ENCODE results near the gene GATD1. TPM values are rescaled to one million over a fixed set of nuclear protein-coding genes. Genes with fewer than 3 reads are reported as not detected.
"Not testable (repeated sequence)": the region's sequence is repeated elsewhere in the genome, so short reads cannot be mapped to it uniquely, and the experiment has no call there.

The GATD1 gene
- total RNA-seq, 2 donors from 2014 or later, result 14.0 to 28.7 TPM

- Histone ChIP-seq H3K4me1 (peaks cover 31% of the 10 kb centered on the region), H3K4me3 (peak overlapping the region; percentile 50 to 91), H3K27ac (peak overlapping the region; percentile 64 to 95 (median 90)), H3K27me3 (no peaks in the 10 kb centered on the region), H3K36me3 (replicated peaks in 1 of 2; ENCODE audit: insufficient read depth in 1 of 2, low read depth in 2 of 2) (no peaks in the 10 kb centered on the region), H3K9me3 (no peaks in the 10 kb centered on the region)
- ATAC-seq, result peak; percentile 25
- intact Hi-C loops (cut with DNase I), result no loop called here
- TF ChIP-seq, protein P1, sequence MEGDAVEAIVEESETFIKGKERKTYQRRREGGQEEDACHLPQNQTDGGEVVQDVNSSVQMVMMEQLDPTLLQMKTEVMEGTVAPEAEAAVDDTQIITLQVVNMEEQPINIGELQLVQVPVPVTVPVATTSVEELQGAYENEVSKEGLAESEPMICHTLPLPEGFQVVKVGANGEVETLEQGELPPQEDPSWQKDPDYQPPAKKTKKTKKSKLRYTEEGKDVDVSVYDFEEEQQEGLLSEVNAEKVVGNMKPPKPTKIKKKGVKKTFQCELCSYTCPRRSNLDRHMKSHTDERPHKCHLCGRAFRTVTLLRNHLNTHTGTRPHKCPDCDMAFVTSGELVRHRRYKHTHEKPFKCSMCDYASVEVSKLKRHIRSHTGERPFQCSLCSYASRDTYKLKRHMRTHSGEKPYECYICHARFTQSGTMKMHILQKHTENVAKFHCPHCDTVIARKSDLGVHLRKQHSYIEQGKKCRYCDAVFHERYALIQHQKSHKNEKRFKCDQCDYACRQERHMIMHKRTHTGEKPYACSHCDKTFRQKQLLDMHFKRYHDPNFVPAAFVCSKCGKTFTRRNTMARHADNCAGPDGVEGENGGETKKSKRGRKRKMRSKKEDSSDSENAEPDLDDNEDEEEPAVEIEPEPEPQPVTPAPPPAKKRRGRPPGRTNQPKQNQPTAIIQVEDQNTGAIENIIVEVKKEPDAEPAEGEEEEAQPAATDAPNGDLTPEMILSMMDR (IDR thresholded peaks at IDR 0.05), result no peak
- no peak for TF ChIP-seq POLR2A (IDR thresholded peaks at IDR 0.05)
- DNase-seq, result peak in 3 of 4 donors; percentile 42 to 57 (median 53)
- 24 to 56% methylated on average over 18 to 46 of the region's 46 CpGs for WGBS, 2 donors
These were observed 30.8 kb downstream of the GATD1 start for GRCh38 chr11:746289-747157.

- Histone ChIP-seq H3K27me3 (no peaks in the 10 kb centered on the region), H3K4me1 (peaks cover 31% of the 10 kb centered on the region), H3K27ac (no peak overlapping the region), H3K36me3 (replicated peaks in 1 of 2; ENCODE audit: insufficient read depth in 1 of 2, low read depth in 2 of 2) (no peaks in the 10 kb centered on the region), H3K9me3 (no peaks in the 10 kb centered on the region), H3K4me3 (no peak overlapping the region)
- ATAC-seq, result no peak
- intact Hi-C loops (cut with DNase I), result no loop called here
- no peak for TF ChIP-seq POLR2A (IDR thresholded peaks at IDR 0.05)
- TF ChIP-seq, protein P1 (IDR thresholded peaks at IDR 0.05), result no peak
- no peak for DNase-seq
- 27 to 38% methylated on average over 1 of the region's 1 CpG for WGBS, 2 donors
These were observed 31.9 kb downstream of the GATD1 start for GRCh38 chr11:745428-745827.

- TF ChIP-seq, protein P1 (IDR thresholded peaks at IDR 0.05), result no peak
- TF ChIP-seq POLR2A (IDR thresholded peaks at IDR 0.05), result no peak
- intact Hi-C loops (cut with DNase I), result no loop called here
- no peak for DNase-seq
- H3K36me3 ChIP-seq (replicated peaks in 1 of 2; ENCODE audit: insufficient read depth in 1 of 2, low read depth in 2 of 2), result no peaks in the 10 kb centered on the region
- H3K27me3 ChIP-seq, result no peaks in the 10 kb centered on the region
- WGBS, 2 donors, result 92 to 97% methylated on average over 3 to 4 of the region's 4 CpGs
- H3K9me3 ChIP-seq, result no peaks in the 10 kb centered on the region
- H3K4me1 ChIP-seq, result peaks cover 11% of the 10 kb centered on the region
- no peak for ATAC-seq
- no peak overlapping the region for H3K4me3 ChIP-seq
- no peak overlapping the region for H3K27ac ChIP-seq
These were observed 34.6 kb downstream of the GATD1 start for GRCh38 chr11:742571-743201.

DNA sequence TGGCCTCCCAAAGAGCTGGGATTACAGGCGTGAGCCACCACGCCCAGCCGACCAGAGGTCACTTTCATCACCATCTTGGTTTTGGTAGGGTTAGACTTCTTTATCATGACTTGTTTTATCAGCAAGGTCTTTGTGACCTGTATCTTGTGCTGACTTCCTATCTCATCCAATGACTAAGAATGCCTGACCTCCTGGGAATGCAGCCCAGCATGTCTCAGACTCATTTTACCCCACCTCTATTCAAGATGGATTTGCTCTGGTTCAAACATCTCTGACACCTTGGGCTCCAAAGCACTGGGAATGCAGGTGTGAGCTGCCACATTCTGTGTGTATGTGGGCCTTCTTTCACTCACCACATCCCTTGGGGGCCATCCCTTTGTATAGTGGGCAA lies 35.1 kb downstream of the GATD1 start:
- peaks cover 10% of the 10 kb centered on the region for H3K4me1 ChIP-seq
- 92 to 95% methylated on average over 3 of the region's 3 CpGs for WGBS, 2 donors
- TF ChIP-seq POLR2A (IDR thresholded peaks at IDR 0.05), result no peak
- TF ChIP-seq, protein P1 (IDR thresholded peaks at IDR 0.05), result no peak
- DNase-seq (no peak), ATAC-seq (no peak)
- intact Hi-C loops (cut with DNase I), result no loop called here
- no peak overlapping the region for H3K4me3 ChIP-seq
- no peaks in the 10 kb centered on the region for H3K27me3 ChIP-seq
- H3K27ac ChIP-seq, result no peak overlapping the region
- H3K36me3 ChIP-seq (replicated peaks in 1 of 2; ENCODE audit: insufficient read depth in 1 of 2, low read depth in 2 of 2), result no peaks in the 10 kb centered on the region
- H3K9me3 ChIP-seq, result no peaks in the 10 kb centered on the region

DNA sequence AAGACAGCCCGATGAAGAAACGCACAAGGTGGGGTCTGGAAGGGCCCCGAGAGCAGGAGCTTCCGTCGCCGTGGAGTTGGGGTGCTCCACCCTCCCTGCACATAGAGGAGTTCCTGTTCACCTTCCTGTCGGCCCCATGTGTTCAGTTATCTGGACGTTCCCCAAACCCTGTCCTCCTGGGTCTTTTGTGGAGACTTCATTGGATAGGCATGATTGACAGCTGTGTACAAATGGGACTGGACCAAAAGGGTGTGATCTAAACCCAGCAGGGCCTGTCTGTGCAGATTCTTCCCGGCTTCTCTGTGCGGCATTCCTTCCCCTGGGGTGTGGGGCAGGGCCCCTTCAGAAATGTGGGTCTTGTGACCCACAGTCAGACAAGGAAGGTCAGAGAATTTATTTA lies 39.4 kb downstream of the GATD1 start:
- ATAC-seq; H3K9me3 ChIP-seq; H3K4me3 ChIP-seq; H3K36me3 ChIP-seq (replicated peaks in 1 of 2; ENCODE audit: insufficient read depth in 1 of 2, low read depth in 2 of 2); H3K27me3 ChIP-seq; intact Hi-C loops (cut with DNase I); H3K4me1 ChIP-seq; DNase-seq; H3K27ac ChIP-seq: not testable (repeated sequence)
- WGBS, 2 donors, result 59 to 62% methylated on average over 10 of the region's 10 CpGs

Measured in body of pancreas (tissue), 4 donors.